HUES64 (cell line): ENCODE results near the gene NT5C1B.

Source experiments
- H3K27ac ChIP-seq: 2 replicates; pipeline ENCODE4 v1.7.0; 2013; ENCODE audit warnings: low read depth, low read length, inconsistent platforms
- H3K27me3 ChIP-seq: 2 replicates; pipeline ENCODE4 v1.6.1; 2013; ENCODE audit warnings: mild to moderate bottlenecking, low read length; ENCODE audit not compliant: insufficient read depth
- H3K36me3 ChIP-seq: 2 replicates; pipeline ENCODE4 v1.6.1; 2013; ENCODE audit warnings: mild to moderate bottlenecking, low read length; ENCODE audit not compliant: insufficient read depth
- H3K4me1 ChIP-seq: 2 replicates; pipeline ENCODE4 v1.6.1; 2013; ENCODE audit warnings: mild to moderate bottlenecking, low read length, moderate library complexity; ENCODE audit not compliant: insufficient read depth
- H3K4me3 ChIP-seq: 2 replicates; pipeline ENCODE4 v1.5.1; 2013; ENCODE audit warnings: mild to moderate bottlenecking, low read length, moderate library complexity
- H3K9ac ChIP-seq: 2 replicates; pipeline ENCODE4 v1.6.1; 2013; ENCODE audit warnings: mild to moderate bottlenecking, low read depth, low read length
- H3K9me3 ChIP-seq: 2 replicates; pipeline ENCODE4 v1.6.1; 2013; ENCODE audit warnings: low read depth, low read length; ENCODE audit not compliant: insufficient read depth
- WGBS: fragments of 150-250, 120-280 bp; methylation state at CpG from one replicate; pipeline ENCODE4 v1.1.7; 2013; ENCODE audit warnings: missing lambda C conversion rate; 5-methylcytosine and 5-hydroxymethylcytosine counted together

The NT5C1B gene

GRCh38 chr2:18580606-18581005 is 8.8 kb downstream of the NT5C1B start:
- Histone ChIP-seq H3K27ac (no peak overlapping the region), H3K4me3 (no peak overlapping the region), H3K4me1 (no peaks in the 10 kb centered on the region), H3K27me3 (no peaks in the 10 kb centered on the region), H3K9ac (no peak overlapping the region), H3K36me3 (no peaks in the 10 kb centered on the region), H3K9me3 (0 out of 2 replicates have a peak, but pooled peaks cover 4% of the 10 kb centered on the region)
- 98% methylated on average over 3 of the region's 3 CpGs for WGBS

- Histone ChIP-seq H3K27ac (no peak overlapping the region), H3K27me3 (no peaks in the 10 kb centered on the region), H3K36me3 (no peaks in the 10 kb centered on the region), H3K4me3 (no peak overlapping the region), H3K9ac (no peak overlapping the region), H3K9me3 (0 out of 2 replicates have a peak, but pooled peaks cover 4% of the 10 kb centered on the region), H3K4me1 (no peaks in the 10 kb centered on the region)
Measured at GRCh38 chr2:18578033-18578432, 11.3 kb downstream of the NT5C1B start.

GRCh38 chr2:18566145-18566769 is 23.1 kb downstream of the NT5C1B start:
- no peak overlapping the region for H3K9ac ChIP-seq
- H3K9me3 ChIP-seq = no peaks in the 10 kb centered on the region
- H3K36me3 ChIP-seq = no peaks in the 10 kb centered on the region
- WGBS = 89% methylated on average over 1 of the region's 1 CpG
- H3K4me3 ChIP-seq = no peak overlapping the region
- peaks cover 6% of the 10 kb centered on the region; the same call in 1 of the 2 replicates for H3K4me1 ChIP-seq
- H3K27ac ChIP-seq = no peak overlapping the region
- no peaks in the 10 kb centered on the region for H3K27me3 ChIP-seq

GRCh38 chr2:18560797-18561085 is 28.6 kb downstream of the NT5C1B start:
- H3K27ac ChIP-seq = no peak overlapping the region
- WGBS = 3% methylated on average over 3 of the region's 3 CpGs
- H3K27me3 ChIP-seq = no peaks in the 10 kb centered on the region

GRCh38 chr2:18560031-18560796 is 29.2 kb downstream of the NT5C1B start, which contains the start of gene RDH14:
RDH14 (minus strand) TSS chr2:18560653; CDS start chr2:18560572, 81 bp downstream.
- Histone ChIP-seq H3K9me3 (no peaks in the 10 kb centered on the region), H3K27ac (peak within 1 kb of the TSS; percentile 77), H3K27me3 (no peaks in the 10 kb centered on the region), H3K4me3 (peak within 1 kb of the TSS; percentile 87), H3K9ac (peak within 1 kb of the TSS; percentile 85), H3K4me1 (peaks cover 14% of the 10 kb centered on the region; the same call in 1 of the 2 replicates), H3K36me3 (peaks cover 20% of the 10 kb centered on the region)
- under 1% methylated on average over 81 of the region's 81 CpGs for WGBS

More at GRCh38 chr2:18560797-18561085, 28.6 kb downstream of the NT5C1B start:
- H3K36me3 ChIP-seq = peaks cover 15% of the 10 kb centered on the region
- peak overlapping the region; percentile 85 for H3K9ac ChIP-seq
- peaks cover 14% of the 10 kb centered on the region; the same call in 1 of the 2 replicates for H3K4me1 ChIP-seq
- peak overlapping the region; percentile 87 for H3K4me3 ChIP-seq
- H3K9me3 ChIP-seq = no peaks in the 10 kb centered on the region

GRCh38 chr2:18559531-18560030 is 29.8 kb downstream of the NT5C1B start:
- 9% methylated on average over 11 of the region's 11 CpGs for WGBS
- Histone ChIP-seq H3K27me3 (no peaks in the 10 kb centered on the region), H3K27ac (peak overlapping the region; percentile 77)

GRCh38 chr2:18558458-18558857 is 30.9 kb downstream of the NT5C1B start:
- H3K4me3 ChIP-seq = no peak overlapping the region; the same call in 1 of the 2 replicates
- WGBS = 94% methylated on average over 1 of the region's 1 CpG
- no peaks in the 10 kb centered on the region for H3K9me3 ChIP-seq
- H3K36me3 ChIP-seq = peaks cover 33% of the 10 kb centered on the region
- no peaks in the 10 kb centered on the region for H3K27me3 ChIP-seq
- H3K4me1 ChIP-seq = peaks cover 14% of the 10 kb centered on the region; the same call in 1 of the 2 replicates
- H3K27ac ChIP-seq = no peak overlapping the region
- no peak overlapping the region for H3K9ac ChIP-seq

More at GRCh38 chr2:18559531-18560030, 29.8 kb downstream of the NT5C1B start:
- Histone ChIP-seq H3K4me3 (peak overlapping the region; percentile 87), H3K4me1 (peaks cover 14% of the 10 kb centered on the region; the same call in 1 of the 2 replicates), H3K9ac (peak overlapping the region; percentile 85), H3K36me3 (peaks cover 26% of the 10 kb centered on the region), H3K9me3 (no peaks in the 10 kb centered on the region)

- Histone ChIP-seq H3K9ac (no peak overlapping the region), H3K9me3 (no peaks in the 10 kb centered on the region), H3K4me3 (no peak overlapping the region), H3K4me1 (peaks cover 14% of the 10 kb centered on the region; the same call in 1 of the 2 replicates), H3K36me3 (peaks cover 33% of the 10 kb centered on the region), H3K27ac (no peak overlapping the region), H3K27me3 (no peaks in the 10 kb centered on the region)
- WGBS = 98% methylated on average over 2 of the region's 2 CpGs
Measured at GRCh38 chr2:18557121-18557520, 32.2 kb downstream of the NT5C1B start.

- Histone ChIP-seq H3K9ac (no peak overlapping the region), H3K4me1 (no peaks in the 10 kb centered on the region; the same call in 1 of the 2 replicates), H3K9me3 (no peaks in the 10 kb centered on the region), H3K27ac (no peak overlapping the region), H3K27me3 (no peaks in the 10 kb centered on the region), H3K4me3 (no peak overlapping the region), H3K36me3 (peaks cover 33% of the 10 kb centered on the region)
- 95% methylated on average over 3 of the region's 3 CpGs for WGBS
Measured at GRCh38 chr2:18552351-18553077, 36.9 kb downstream of the NT5C1B start.

- no peak overlapping the region for H3K9ac ChIP-seq
- peaks cover 4% of the 10 kb centered on the region for H3K4me1 ChIP-seq
- WGBS = 95% methylated on average over 2 of the region's 2 CpGs
- H3K9me3 ChIP-seq = no peaks in the 10 kb centered on the region
- H3K4me3 ChIP-seq = no peak overlapping the region
- H3K27ac ChIP-seq = no peak overlapping the region
- H3K27me3 ChIP-seq = no peaks in the 10 kb centered on the region
- peaks cover 25% of the 10 kb centered on the region for H3K36me3 ChIP-seq
Measured at GRCh38 chr2:18551623-18552022, 37.7 kb downstream of the NT5C1B start.

- H3K4me3 ChIP-seq = no peak overlapping the region
- no peak overlapping the region for H3K27ac ChIP-seq
- peaks cover 22% of the 10 kb centered on the region for H3K36me3 ChIP-seq
- H3K9me3 ChIP-seq = no peaks in the 10 kb centered on the region
- H3K9ac ChIP-seq = no peak overlapping the region
- WGBS = 100% methylated on average over 1 of the region's 1 CpG
- peaks cover 8% of the 10 kb centered on the region for H3K4me1 ChIP-seq
- H3K27me3 ChIP-seq = no peaks in the 10 kb centered on the region
Measured at GRCh38 chr2:18551169-18551568, 38.2 kb downstream of the NT5C1B start.
